H9 (cell line): ENCODE data around the gene KRTAP10-10. TPM values are rescaled to one million over a fixed set of nuclear protein-coding genes. Genes with fewer than 3 reads are reported as not detected.

Experiments used
- DNase-seq: peaks from one replicate; pipeline ENCODE4 v3.0.0-alpha.2; 2017
- H2AFZ ChIP-seq: one replicate; pipeline ENCODE4 v1.6.1; 2013; ENCODE audit warnings: mild to moderate bottlenecking, low read length, control low read depth, moderate library complexity
- H2AK5ac ChIP-seq: 2 replicates; pipeline ENCODE4 v1.6.1; 2013; ENCODE audit warnings: low read length, control low read depth, mixed read lengths; ENCODE audit not compliant: insufficient read length
- H2BK120ac ChIP-seq: one replicate; pipeline ENCODE4 v1.6.1; 2013; ENCODE audit warnings: low read depth, mild to moderate bottlenecking, low read length, control low read depth, inconsistent platforms; ENCODE audit not compliant: poor library complexity, severe bottlenecking
- H2BK12ac ChIP-seq: 2 replicates; pipeline ENCODE4 v1.6.1; 2013; ENCODE audit warnings: low read length, control low read depth, mixed read lengths, low read depth; ENCODE audit not compliant: insufficient read length
- H2BK15ac ChIP-seq: 2 replicates; pipeline ENCODE4 v1.6.1; 2013; ENCODE audit warnings: low read depth, low read length, control low read depth
- H2BK20ac ChIP-seq: one replicate; pipeline ENCODE4 v1.6.1; 2013; ENCODE audit warnings: low read depth, mild to moderate bottlenecking, low read length, control low read depth, inconsistent platforms; ENCODE audit not compliant: poor library complexity, severe bottlenecking
- H2BK5ac ChIP-seq: 2 replicates; pipeline ENCODE4 v1.6.1; 2013; ENCODE audit warnings: low read length, control low read depth, mixed read lengths; ENCODE audit not compliant: insufficient read length
- H3K14ac ChIP-seq: 2 replicates; pipeline ENCODE4 v1.6.1; 2013; ENCODE audit warnings: low read length, control low read depth; ENCODE audit not compliant: insufficient read depth
- H3K18ac ChIP-seq: 2 replicates; pipeline ENCODE4 v1.6.1; 2013; ENCODE audit warnings: low read depth, mild to moderate bottlenecking, mixed read lengths, low read length, control low read depth; ENCODE audit not compliant: insufficient read length
- H3K23ac ChIP-seq: 2 replicates; pipeline ENCODE4 v1.6.1; 2013; ENCODE audit warnings: low read length, control low read depth, mixed read lengths, low read depth; ENCODE audit not compliant: insufficient read length
- H3K23me2 ChIP-seq: 2 replicates; pipeline ENCODE4 v1.6.1; 2013; ENCODE audit warnings: low read depth, mild to moderate bottlenecking, mixed read lengths, low read length, control low read depth; ENCODE audit not compliant: insufficient read length, poor library complexity, severe bottlenecking
- H3K27ac ChIP-seq: 2 replicates; pipeline ENCODE4 v1.5.1; 2013; ENCODE audit warnings: low read length, control low read depth, mixed read lengths, low read depth; ENCODE audit not compliant: insufficient read length
- H3K27me3 ChIP-seq: 2 replicates; pipeline ENCODE4 v1.6.1; 2013; ENCODE audit warnings: low read length, control low read depth, inconsistent platforms; ENCODE audit not compliant: insufficient read depth
- H3K4ac ChIP-seq: 2 replicates; pipeline ENCODE4 v1.6.1; 2013; ENCODE audit warnings: low read depth, mild to moderate bottlenecking, control low read depth, inconsistent platforms, low read length, moderate library complexity
- H3K4me1 ChIP-seq: 2 replicates; pipeline ENCODE4 v1.6.1; 2013; ENCODE audit warnings: low read length, control low read depth, inconsistent platforms; ENCODE audit not compliant: insufficient read depth
- H3K4me2 ChIP-seq: 2 replicates; pipeline ENCODE4 v1.6.1; 2013; ENCODE audit warnings: low read length, control low read depth, mixed read lengths; ENCODE audit not compliant: insufficient read length, insufficient read depth
- H3K56ac ChIP-seq: 2 replicates; pipeline ENCODE4 v1.6.1; 2013; ENCODE audit warnings: low read depth, mild to moderate bottlenecking, mixed read lengths, low read length, control low read depth; ENCODE audit not compliant: insufficient read length
- H3K79me1 ChIP-seq: 2 replicates; pipeline ENCODE4 v1.6.1; 2013; ENCODE audit warnings: low read depth, mild to moderate bottlenecking, moderate library complexity, low read length, control low read depth, inconsistent platforms; ENCODE audit not compliant: insufficient read depth, poor library complexity, severe bottlenecking
- H3K79me2 ChIP-seq: 2 replicates; pipeline ENCODE4 v1.6.1; 2013; ENCODE audit warnings: low read length, control low read depth, inconsistent platforms; ENCODE audit not compliant: insufficient read depth
- H3K9ac ChIP-seq: 2 replicates; pipeline ENCODE4 v1.6.1; 2013; ENCODE audit warnings: low read length, control low read depth, mixed read lengths; ENCODE audit not compliant: insufficient read length; ENCODE audit errors: extremely low read depth
- H3K9me3 ChIP-seq: one replicate; pipeline ENCODE4 v1.6.1; 2013; ENCODE audit warnings: low read depth, low read length, inconsistent platforms; ENCODE audit not compliant: control insufficient read depth
- H3T11ph ChIP-seq: one replicate; pipeline ENCODE4 v1.6.1; 2013; ENCODE audit warnings: mild to moderate bottlenecking, low read length, control low read depth, inconsistent platforms
- H4K20me1 ChIP-seq: one replicate; pipeline ENCODE4 v1.6.1; 2013; ENCODE audit not compliant: control insufficient read depth, insufficient read length, insufficient read depth
- H4K5ac ChIP-seq: 2 replicates; pipeline ENCODE4 v1.6.1; 2013; ENCODE audit warnings: low read depth, mild to moderate bottlenecking, mixed read lengths, low read length, control low read depth; ENCODE audit not compliant: insufficient read length
- H4K8ac ChIP-seq: replicated peaks from 2 replicates; pipeline ENCODE4 v1.6.1; 2013; ENCODE audit warnings: low read length, control low read depth, mixed read lengths, low read depth; ENCODE audit not compliant: insufficient read length
- H4K91ac ChIP-seq: 2 replicates; pipeline ENCODE4 v1.6.1; 2013; ENCODE audit warnings: low read depth, mild to moderate bottlenecking, moderate library complexity, mixed read lengths, low read length, control low read depth; ENCODE audit not compliant: insufficient read length
- H3K27ac Mint-ChIP-seq, 3 experiments: 2 replicates in 2 of 3; 3 replicates in 1 of 3; pipeline ENCODE4 v1.8.0; 2020 to 2021; ENCODE audit warnings: mixed read lengths in 3 of 3, mild to moderate bottlenecking in 1 of 3, moderate library complexity in 1 of 3
- H3K27me3 Mint-ChIP-seq: 2 replicates; pipeline ENCODE4 v1.8.0; 2021; ENCODE audit warnings: low read depth, mild to moderate bottlenecking, moderate library complexity, mixed read lengths
- H3K36me3 Mint-ChIP-seq, 3 experiments: 2 replicates in 2 of 3; 3 replicates in 1 of 3; pipeline ENCODE4 v1.8.0; 2020 to 2021; ENCODE audit warnings: low read depth in 3 of 3, mixed read lengths in 3 of 3; ENCODE audit not compliant: insufficient read depth in 1 of 3
- H3K4me1 Mint-ChIP-seq, 2 experiments: 2 replicates each; pipeline ENCODE4 v1.8.0; 2020; ENCODE audit warnings: mixed read lengths in 2 of 2
- H3K4me3 Mint-ChIP-seq, 2 experiments: 2 replicates in 1 of 2; 3 replicates in 1 of 2; pipeline ENCODE4 v1.8.0; 2020 to 2021; ENCODE audit warnings: mild to moderate bottlenecking in 2 of 2, mixed read lengths in 2 of 2, moderate library complexity in 1 of 2
- H3K9me3 Mint-ChIP-seq, 2 experiments: 2 replicates in 1 of 2; 3 replicates in 1 of 2; pipeline ENCODE4 v1.8.0; 2020; ENCODE audit warnings: mild to moderate bottlenecking in 2 of 2, mixed read lengths in 2 of 2, moderate library complexity in 1 of 2
- CTCF ChIP-seq: fragments of 200-600 bp; sonication (generic); conservative IDR thresholded peaks from 3 replicates; pipeline ENCODE4 v1.8.0; 2021; ENCODE audit warnings: antibody characterized with exemption, mild to moderate bottlenecking
- WGBS: extraction: QIAGEN DNeasy Blood & Tissue Kit; methylation state at CpG from one replicate; pipeline ENCODE4 v1.1.7; 2013; ENCODE audit warnings: missing lambda C conversion rate, low lambda C conversion rate, mixed read lengths; ENCODE audit not compliant: insufficient read length; ENCODE audit errors: extremely low coverage; 5-methylcytosine and 5-hydroxymethylcytosine counted together
- total RNA-seq: library from RNA; stranded (reverse); gene quantifications from 2 replicates; pipeline ENCODE4 v1.2.1, GENCODE V29; 2021

The KRTAP10-10 gene
- total RNA-seq, 1 experiment from 2014 or later: not detected

- Histone ChIP-seq H3K79me2 (no peaks in the 10 kb centered on the region), H3K79me1 (no peaks in the 10 kb centered on the region), H2BK120ac (no peak overlapping the region), H3K4ac (no peak overlapping the region), H3K14ac (no peak overlapping the region), H4K20me1 (no peaks in the 10 kb centered on the region), H2AK5ac (no peak overlapping the region), H3K9me3 (no peaks in the 10 kb centered on the region), H2BK12ac (no peak overlapping the region), H4K8ac (no peak overlapping the region), H2BK20ac (no peak overlapping the region), H3K27me3 (no peaks in the 10 kb centered on the region), H2BK5ac (no peak overlapping the region), H3K4me1 (no peaks in the 10 kb centered on the region), H3K23me2 (no peaks in the 10 kb centered on the region), H4K91ac (no peak overlapping the region), H3K18ac (no peak overlapping the region), H3K23ac (no peak overlapping the region), H4K5ac (no peak overlapping the region), H2AFZ (no peak overlapping the region), H2BK15ac (no peak overlapping the region), H3K4me2 (no peak overlapping the region), H3K9ac (no peak overlapping the region), H3T11ph (no peak overlapping the region), H3K27ac (no peak overlapping the region), H3K56ac (no peak overlapping the region)
- no peak for TF ChIP-seq CTCF
- Mint-ChIP-seq H3K27ac (no peak overlapping the region), H3K9me3 (peaks cover 15 to 16% of the 10 kb centered on the region in 2 experiments; a peak in 4 of 5 replicates), H3K4me1 (peaks cover 8 to 18% of the 10 kb centered on the region in 2 experiments), H3K27me3 (peaks cover 22% of the 10 kb centered on the region), H3K36me3 (peaks cover 4 to 15% (median 8%) of the 10 kb centered on the region in 3 experiments), H3K4me3 (no peak overlapping the region)
- no CpG with 5 or more reads among the region's 17 CpGs for WGBS
- no peak for DNase-seq
These were observed 16.8 kb downstream of the KRTAP10-10 start for GRCh38 chr21:44653656-44654575.
